Astrocyte (in vitro differentiated cells and primary cell): ENCODE data around the gene RAD51B. TPM values are rescaled to one million over a fixed set of nuclear protein-coding genes. Genes with fewer than 3 reads are reported as not detected.

Source experiments
- DNase-seq: peaks from one replicate; pipeline ENCODE4 v3.0.0-alpha.2; 2010; ENCODE audit warnings: low read depth
- FAIRE-seq: peaks from 2 replicates; lab custom pipeline; 2011; peaks lifted over from hg19 to GRCh38; lab: Jason Lieb, UNC
- H2AFZ ChIP-seq: 2 replicates; pipeline ENCODE4 v1.6.0; 2012; ENCODE audit warnings: low read depth, low read length, inconsistent platforms
- H3K27ac ChIP-seq: 2 replicates; pipeline ENCODE4 v1.5.1; 2011; ENCODE audit warnings: low read depth, low read length, inconsistent platforms
- H3K27me3 ChIP-seq: 2 replicates; pipeline ENCODE4 v1.6.0; 2011; ENCODE audit warnings: low read length, inconsistent platforms; ENCODE audit not compliant: insufficient read depth
- H3K36me3 ChIP-seq: 2 replicates; pipeline ENCODE4 v1.5.1; 2011; ENCODE audit warnings: low read length, inconsistent platforms; ENCODE audit not compliant: insufficient read depth
- H3K4me1 ChIP-seq: 2 replicates; pipeline ENCODE4 v1.5.1; 2011; ENCODE audit warnings: low read length, inconsistent platforms; ENCODE audit not compliant: insufficient read depth
- H3K4me2 ChIP-seq: 2 replicates; pipeline ENCODE4 v1.6.0; 2012; ENCODE audit warnings: low read length, inconsistent platforms
- H3K4me3 ChIP-seq: 2 replicates; pipeline ENCODE4 v1.5.1; 2011; ENCODE audit warnings: low read depth, mild to moderate bottlenecking, low read length, inconsistent platforms; ENCODE audit not compliant: insufficient read depth
- H3K79me2 ChIP-seq: 2 replicates; pipeline ENCODE4 v1.6.0; 2012; ENCODE audit warnings: mild to moderate bottlenecking, low read length, inconsistent platforms; ENCODE audit not compliant: insufficient read depth
- H3K9ac ChIP-seq: 2 replicates; pipeline ENCODE4 v1.6.0; 2012; ENCODE audit warnings: mild to moderate bottlenecking, low read length, inconsistent platforms
- H3K9me3 ChIP-seq: 2 replicates; pipeline ENCODE4 v1.5.1; 2012; ENCODE audit warnings: low read depth, mild to moderate bottlenecking, low read length, inconsistent platforms; ENCODE audit not compliant: insufficient read depth
- H4K20me1 ChIP-seq: 2 replicates; pipeline ENCODE4 v1.6.0; 2012; ENCODE audit warnings: low read length, inconsistent platforms; ENCODE audit not compliant: insufficient read depth
- H3K27ac Mint-ChIP-seq: one replicate; pipeline ENCODE4 v1.8.0; 2021; ENCODE audit warnings: mild to moderate bottlenecking, mixed read lengths; ENCODE audit not compliant: unreplicated experiment
- H3K27me3 Mint-ChIP-seq: one replicate; pipeline ENCODE4 v1.8.0; 2021; ENCODE audit warnings: low read depth, mixed read lengths; ENCODE audit not compliant: unreplicated experiment
- H3K36me3 Mint-ChIP-seq: one replicate; pipeline ENCODE4 v1.8.0; 2021; ENCODE audit warnings: low read depth, mixed read lengths; ENCODE audit not compliant: unreplicated experiment
- H3K4me1 Mint-ChIP-seq: one replicate; pipeline ENCODE4 v1.8.0; 2021; ENCODE audit warnings: low read depth, mixed read lengths; ENCODE audit not compliant: unreplicated experiment
- H3K4me3 Mint-ChIP-seq: one replicate; pipeline ENCODE4 v1.8.0; 2021; ENCODE audit warnings: mild to moderate bottlenecking, moderate library complexity, mixed read lengths; ENCODE audit not compliant: unreplicated experiment
- H3K9me3 Mint-ChIP-seq: one replicate; pipeline ENCODE4 v1.8.0; 2021; ENCODE audit warnings: mild to moderate bottlenecking, mixed read lengths; ENCODE audit not compliant: unreplicated experiment
- EZH2 ChIP-seq: IDR thresholded peaks from 2 replicates; pipeline ENCODE4 v1.6.1; 2012; ENCODE audit warnings: mild to moderate bottlenecking, low read length, inconsistent platforms; ENCODE audit not compliant: insufficient read depth
- total RNA-seq: library from RNA; stranded (reverse); gene quantifications from 2 replicates; pipeline ENCODE4 v1.2.1, GENCODE V29; 2021
- TF ChIP-seq, protein P1 (sequence below): IDR thresholded peaks from 2 replicates; pipeline ENCODE4 v1.5.1; 2011; ENCODE audit warnings: low read depth, mild to moderate bottlenecking, inconsistent platforms, low read length, moderate library complexity; ENCODE audit not compliant: insufficient read depth

The RAD51B gene
- total RNA-seq, 1 donor from 2014 or later, result 10.8 TPM

DNA sequence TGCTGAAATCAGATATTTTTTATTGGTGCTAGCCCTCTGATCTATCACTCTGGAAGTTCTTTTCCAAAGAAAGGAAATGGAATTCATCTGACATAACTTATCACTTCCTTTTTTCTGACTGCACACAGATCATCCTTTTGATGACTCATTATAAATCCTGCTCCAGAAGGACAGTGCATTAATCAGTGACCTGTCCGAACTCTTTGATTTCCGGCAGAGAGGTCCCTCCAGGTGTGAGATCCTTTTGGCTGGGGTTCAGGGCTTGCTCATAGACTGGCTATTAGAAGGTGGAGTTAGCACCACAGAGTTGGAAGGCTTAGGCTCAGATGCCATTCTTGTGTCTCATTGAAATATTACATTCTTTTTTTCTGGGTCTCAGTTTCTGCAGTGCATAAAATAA is 645.1 kb downstream of the RAD51B start:
- TF ChIP-seq EZH2, result no peak
- TF ChIP-seq, protein P1, sequence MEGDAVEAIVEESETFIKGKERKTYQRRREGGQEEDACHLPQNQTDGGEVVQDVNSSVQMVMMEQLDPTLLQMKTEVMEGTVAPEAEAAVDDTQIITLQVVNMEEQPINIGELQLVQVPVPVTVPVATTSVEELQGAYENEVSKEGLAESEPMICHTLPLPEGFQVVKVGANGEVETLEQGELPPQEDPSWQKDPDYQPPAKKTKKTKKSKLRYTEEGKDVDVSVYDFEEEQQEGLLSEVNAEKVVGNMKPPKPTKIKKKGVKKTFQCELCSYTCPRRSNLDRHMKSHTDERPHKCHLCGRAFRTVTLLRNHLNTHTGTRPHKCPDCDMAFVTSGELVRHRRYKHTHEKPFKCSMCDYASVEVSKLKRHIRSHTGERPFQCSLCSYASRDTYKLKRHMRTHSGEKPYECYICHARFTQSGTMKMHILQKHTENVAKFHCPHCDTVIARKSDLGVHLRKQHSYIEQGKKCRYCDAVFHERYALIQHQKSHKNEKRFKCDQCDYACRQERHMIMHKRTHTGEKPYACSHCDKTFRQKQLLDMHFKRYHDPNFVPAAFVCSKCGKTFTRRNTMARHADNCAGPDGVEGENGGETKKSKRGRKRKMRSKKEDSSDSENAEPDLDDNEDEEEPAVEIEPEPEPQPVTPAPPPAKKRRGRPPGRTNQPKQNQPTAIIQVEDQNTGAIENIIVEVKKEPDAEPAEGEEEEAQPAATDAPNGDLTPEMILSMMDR, result no peak
- Histone ChIP-seq H3K79me2 (no peaks in the 10 kb centered on the region), H3K4me3 (no peak overlapping the region), H3K4me2 (peak overlapping the region; percentile 1), H3K36me3 (no peaks in the 10 kb centered on the region), H3K9ac (no peak overlapping the region), H3K27me3 (no peaks in the 10 kb centered on the region), H3K4me1 (peaks cover 31% of the 10 kb centered on the region), H2AFZ (no peak overlapping the region), H3K27ac (peak overlapping the region; percentile 35), H4K20me1 (no peaks in the 10 kb centered on the region), H3K9me3 (no peaks in the 10 kb centered on the region)
- Mint-ChIP-seq H3K4me3 (no peak overlapping the region), H3K4me1 (peaks cover 43% of the 10 kb centered on the region), H3K9me3 (no peaks in the 10 kb centered on the region), H3K27me3 (no peaks in the 10 kb centered on the region), H3K27ac (peak overlapping the region; percentile 60), H3K36me3 (no peaks in the 10 kb centered on the region)
- peak; percentile 82 for DNase-seq
- no peak for FAIRE-seq

DNA sequence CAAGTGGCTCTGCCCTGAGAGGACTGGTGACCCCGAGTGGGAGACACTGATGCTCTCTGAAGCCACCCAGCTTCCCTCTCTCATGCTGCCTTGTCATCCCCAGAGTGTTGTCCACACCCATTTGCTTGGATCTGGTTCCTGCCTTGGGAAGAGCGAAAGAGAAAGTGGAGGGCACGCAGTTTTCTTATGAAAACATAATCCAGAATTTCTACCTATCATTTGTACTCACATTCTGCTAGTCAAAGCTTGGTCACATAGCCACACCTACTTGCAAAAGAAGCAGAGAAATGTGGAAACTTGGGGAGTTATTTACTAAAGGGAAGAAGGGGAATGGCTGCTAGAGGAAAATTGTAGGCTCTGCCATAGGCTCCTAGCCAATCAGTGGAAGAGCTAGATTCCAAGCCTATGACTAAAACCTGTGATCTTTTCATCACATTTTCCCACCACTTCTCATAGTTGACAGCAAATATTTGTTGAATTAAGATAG is 647.0 kb downstream of the RAD51B start:
- H3K9me3 ChIP-seq, result no peaks in the 10 kb centered on the region
- no peaks in the 10 kb centered on the region for H3K36me3 Mint-ChIP-seq
- H4K20me1 ChIP-seq, result no peaks in the 10 kb centered on the region
- peak overlapping the region; percentile 89 for H3K27ac Mint-ChIP-seq
- no peak for TF ChIP-seq EZH2
- TF ChIP-seq, protein P1, result no peak
- H3K9me3 Mint-ChIP-seq, result no peaks in the 10 kb centered on the region
- H3K4me1 ChIP-seq, result peaks cover 31% of the 10 kb centered on the region
- no peaks in the 10 kb centered on the region for H3K27me3 Mint-ChIP-seq
- H3K27ac ChIP-seq, result peak overlapping the region; percentile 77
- peak overlapping the region; percentile 31 for H2AFZ ChIP-seq
- peak; percentile 99 for DNase-seq
- FAIRE-seq, result peak; percentile 76
- peak overlapping the region; percentile 63 for H3K4me2 ChIP-seq
- H3K79me2 ChIP-seq, result no peaks in the 10 kb centered on the region
- H3K4me3 Mint-ChIP-seq, result no peak overlapping the region
- H3K4me3 ChIP-seq, result peak overlapping the region; percentile 14
- no peaks in the 10 kb centered on the region for H3K36me3 ChIP-seq
- peak overlapping the region; percentile 50 for H3K9ac ChIP-seq
- H3K27me3 ChIP-seq, result no peaks in the 10 kb centered on the region
- H3K4me1 Mint-ChIP-seq, result peaks cover 43% of the 10 kb centered on the region

DNA sequence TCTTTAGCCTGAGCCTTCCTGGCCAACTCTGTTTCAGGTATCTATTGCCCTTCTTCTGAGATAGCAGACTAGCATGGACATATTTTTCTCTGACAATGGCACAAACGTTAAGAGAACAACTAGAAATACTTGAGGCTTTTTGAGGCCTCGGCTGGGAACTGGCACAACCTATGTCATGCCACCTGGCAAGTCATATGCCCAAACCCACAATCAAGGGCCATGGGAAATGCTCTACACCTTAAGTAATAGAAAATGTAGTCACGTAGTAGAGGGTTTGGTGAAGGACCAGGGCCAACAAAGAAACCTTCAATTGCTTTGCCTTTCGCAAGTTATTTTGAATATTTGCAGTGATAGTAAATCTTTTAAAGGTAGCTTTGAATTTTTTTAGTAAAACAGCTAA is 647.8 kb downstream of the RAD51B start:
- H3K27ac Mint-ChIP-seq, result no peak overlapping the region
- no peaks in the 10 kb centered on the region for H3K9me3 Mint-ChIP-seq
- Histone ChIP-seq H4K20me1 (no peaks in the 10 kb centered on the region), H3K27ac (peak overlapping the region; percentile 77), H3K9me3 (no peaks in the 10 kb centered on the region), H2AFZ (no peak overlapping the region), H3K36me3 (no peaks in the 10 kb centered on the region), H3K4me2 (no peak overlapping the region), H3K9ac (no peak overlapping the region), H3K79me2 (no peaks in the 10 kb centered on the region), H3K4me3 (no peak overlapping the region), H3K27me3 (no peaks in the 10 kb centered on the region), H3K4me1 (peaks cover 31% of the 10 kb centered on the region)
- no peak overlapping the region for H3K4me3 Mint-ChIP-seq
- no peaks in the 10 kb centered on the region for H3K27me3 Mint-ChIP-seq
- TF ChIP-seq EZH2, result no peak
- H3K36me3 Mint-ChIP-seq, result no peaks in the 10 kb centered on the region
- DNase-seq, result no peak
- FAIRE-seq, result no peak
- peaks cover 43% of the 10 kb centered on the region for H3K4me1 Mint-ChIP-seq
